Body of pancreas (tissue), 4 donors: ENCODE measurements around the gene CDH2. TPM values are rescaled to one million over a fixed set of nuclear protein-coding genes. Genes with fewer than 3 reads are reported as not detected.

Experiments
- ATAC-seq: fragments of 150-250 bp; one replicate; pipeline ENCODE4 v1.9.1; 2016
- DNase-seq, 4 donors: peaks; one replicate each; pipeline ENCODE4 v3.0.0-alpha.2; 2019
- H3K27ac ChIP-seq, 4 donors: fragments of 200-600 bp; sonication (generic); 1 replicate in 3 of 4; 2 replicates in 1 of 4; pipeline versions ENCODE4 v1.5.1 to v1.6.1; 2016 to 2019; ENCODE audit warnings: mild to moderate bottlenecking in 1 of 4, mixed read lengths in 1 of 4, moderate library complexity in 1 of 4
- H3K27me3 ChIP-seq, 2 donors: fragments of 200-600 bp; sonication (generic); one replicate each; pipeline ENCODE4 v1.6.0; 2016; ENCODE audit warnings: mild to moderate bottlenecking in 1 of 2
- H3K36me3 ChIP-seq, 2 donors: fragments of 200-600 bp; sonication (generic); replicated peaks in 1 of 2; 2 replicates each; pipeline ENCODE4 v1.5.1; 2016; ENCODE audit warnings: low read depth in 2 of 2; ENCODE audit not compliant: insufficient read depth in 1 of 2
- H3K4me1 ChIP-seq: fragments of 200-600 bp; sonication (generic); one replicate; pipeline ENCODE4 v1.6.0; 2016
- H3K4me3 ChIP-seq, 2 donors: fragments of 200-600 bp; sonication (generic); 1 replicate in 1 of 2; 2 replicates in 1 of 2; pipeline ENCODE4 v1.5.1; 2016 to 2019
- H3K9me3 ChIP-seq, 3 donors: fragments of 200-600 bp; sonication (generic); 1 replicate in 2 of 3; 2 replicates in 1 of 3; pipeline ENCODE4 v1.5.1; 2016
- CTCF ChIP-seq, 7 experiments: fragments of 450-650 bp in 4 of 7; fragments of 200-600 bp in 3 of 7; sonication (generic) in 3 of 7; IDR thresholded peaks; one replicate each; pipeline ENCODE4 v1.5.1; 2016 to 2019; ENCODE audit warnings: antibody characterized with exemption in 7 of 7
- POLR2A ChIP-seq, 3 donors: fragments of 450-650 bp; IDR thresholded peaks; one replicate each; pipeline ENCODE4 v1.6.1; 2016; ENCODE audit warnings: antibody characterized with exemption in 3 of 3, mild to moderate bottlenecking in 2 of 3
- WGBS, 2 donors: methylation state at CpG; one replicate each; pipeline ENCODE4 v1.1.5; 2017; 5-methylcytosine and 5-hydroxymethylcytosine counted together
- intact Hi-C: fragments of 100-400 bp; cut with DNase I; formaldehyde crosslinking; loops from one replicate; pipeline ENCODE4 v1.15.1; 2023
- total RNA-seq, 2 donors: library from RNA; depleted of rRNA; stranded (reverse); fragments of >200 nt; gene quantifications; one replicate each; pipeline ENCODE4 v1.1.0, GENCODE V29; 2016

The CDH2 gene
- total RNA-seq, 2 donors from 2014 or later = 0.33 to 0.78 TPM

GRCh38 chr18:28151434-28151833 is 25.5 kb downstream of the CDH2 start:
- no peak for ATAC-seq
- no peaks in the 10 kb centered on the region for H3K9me3 ChIP-seq
- H3K36me3 ChIP-seq = no peaks in the 10 kb centered on the region
- TF ChIP-seq CTCF (IDR thresholded peaks at IDR 0.05) = no peak
- no peak for TF ChIP-seq POLR2A (IDR thresholded peaks at IDR 0.05)
- WGBS, 2 donors = 29 to 36% methylated on average over 1 of the region's 1 CpG
- no peak overlapping the region for H3K27ac ChIP-seq
- intact Hi-C loops = no loop called here
- no peaks in the 10 kb centered on the region for H3K4me1 ChIP-seq
- H3K27me3 ChIP-seq = no peaks in the 10 kb centered on the region
- H3K4me3 ChIP-seq = no peak overlapping the region
- no peak for DNase-seq

GRCh38 chr18:28150925-28151324 is 26.0 kb downstream of the CDH2 start:
- H3K4me3 ChIP-seq = no peak overlapping the region
- no peaks in the 10 kb centered on the region for H3K27me3 ChIP-seq
- DNase-seq (no peak), ATAC-seq (no peak)
- no peaks in the 10 kb centered on the region for H3K36me3 ChIP-seq
- no peaks in the 10 kb centered on the region for H3K9me3 ChIP-seq
- 52 to 53% methylated on average over 1 of the region's 1 CpG for WGBS, 2 donors
- no peak overlapping the region for H3K27ac ChIP-seq
- no peaks in the 10 kb centered on the region for H3K4me1 ChIP-seq
- intact Hi-C loops = no loop called here
- no peak for TF ChIP-seq POLR2A (IDR thresholded peaks at IDR 0.05)
- no peak for TF ChIP-seq CTCF (IDR thresholded peaks at IDR 0.05)

GRCh38 chr18:28149810-28150420 is 27.0 kb downstream of the CDH2 start:
- H3K27ac ChIP-seq = no peak overlapping the region
- no peaks in the 10 kb centered on the region for H3K9me3 ChIP-seq
- TF ChIP-seq CTCF (IDR thresholded peaks at IDR 0.05) = no peak
- TF ChIP-seq POLR2A (IDR thresholded peaks at IDR 0.05) = no peak
- no peaks in the 10 kb centered on the region for H3K4me1 ChIP-seq
- DNase-seq = no peak
- ATAC-seq = no peak
- no peaks in the 10 kb centered on the region for H3K36me3 ChIP-seq
- no peak overlapping the region for H3K4me3 ChIP-seq
- intact Hi-C loops = no loop called here
- H3K27me3 ChIP-seq = no peaks in the 10 kb centered on the region
- 59 to 61% methylated on average over 14 of the region's 14 CpGs for WGBS, 2 donors

GRCh38 chr18:28147674-28148171 is 29.2 kb downstream of the CDH2 start:
- no peaks in the 10 kb centered on the region for H3K9me3 ChIP-seq
- no peak for TF ChIP-seq CTCF (IDR thresholded peaks at IDR 0.05)
- no peak for TF ChIP-seq POLR2A (IDR thresholded peaks at IDR 0.05)
- ATAC-seq = no peak
- no peak for DNase-seq
- H3K27ac ChIP-seq = no peak overlapping the region
- no peaks in the 10 kb centered on the region for H3K36me3 ChIP-seq
- 31 to 37% methylated on average over 5 of the region's 5 CpGs for WGBS, 2 donors
- H3K4me3 ChIP-seq = no peak overlapping the region
- no peaks in the 10 kb centered on the region for H3K4me1 ChIP-seq
- intact Hi-C loops = no loop called here
- no peaks in the 10 kb centered on the region for H3K27me3 ChIP-seq

- Histone ChIP-seq H3K4me1 (no peaks in the 10 kb centered on the region), H3K27ac (no peak overlapping the region), H3K36me3 (no peaks in the 10 kb centered on the region), H3K9me3 (no peaks in the 10 kb centered on the region), H3K27me3 (no peaks in the 10 kb centered on the region), H3K4me3 (no peak overlapping the region)
- no peak for TF ChIP-seq CTCF (IDR thresholded peaks at IDR 0.05)
- TF ChIP-seq POLR2A (IDR thresholded peaks at IDR 0.05) = no peak
- no peak for DNase-seq
- 31 to 47% methylated on average over 2 of the region's 2 CpGs for WGBS, 2 donors
- intact Hi-C loops = no loop called here
- ATAC-seq = no peak
Measured at GRCh38 chr18:28143725-28144124, 33.2 kb downstream of the CDH2 start.
